Stimulated activated CD4-positive, alpha-beta T cell treated with anti-CD3 and anti-CD28 coated beads, TNF-alpha, amount 100 ng/mL, for 4 hours (primary cell): ENCODE data around the gene CYP1B1.
"Not testable (repeated sequence)": the region's sequence is repeated elsewhere in the genome, so short reads cannot be mapped to it uniquely, and the experiment has no call there.

Experiments
- DNase-seq, 3 experiments: peaks; one replicate each; pipeline ENCODE4 v3.0.0-alpha.2; 2020; ENCODE audit warnings: low read depth in 3 of 3

The CYP1B1 gene

GRCh38 chr2:38075507-38076151 is at the start of gene CYP1B1:
Gene CYP1B1, minus strand, starts transcription at chr2:38076151. Its CDS starts 763 bp downstream, at chr2:38075388.
- no peak for DNase-seq

- DNase-seq = no peak
Observed at GRCh38 chr2:38125007-38125406, 49.1 kb upstream of the CYP1B1 start.

GRCh38 chr2:38123911-38124310 is 48.0 kb upstream of the CYP1B1 start:
- no peak for DNase-seq

GRCh38 chr2:38122344-38122743 is 46.4 kb upstream of the CYP1B1 start:
- no peak for DNase-seq

- no peak for DNase-seq
Observed at GRCh38 chr2:38121481-38121880, 45.5 kb upstream of the CYP1B1 start.

GRCh38 chr2:38120829-38121228 is 44.9 kb upstream of the CYP1B1 start:
- DNase-seq = no peak

GRCh38 chr2:38120264-38120592 is 44.3 kb upstream of the CYP1B1 start:
- no peak for DNase-seq

- no peak for DNase-seq
Observed at GRCh38 chr2:38116762-38117161, 40.8 kb upstream of the CYP1B1 start.

GRCh38 chr2:38115216-38116032 is 39.5 kb upstream of the CYP1B1 start:
- DNase-seq = peak; percentile 17 to 52 (median 33)

- no peak for DNase-seq
Observed at GRCh38 chr2:38113981-38114708, 38.2 kb upstream of the CYP1B1 start.

- DNase-seq = no peak
Observed at GRCh38 chr2:38113051-38113450, 37.1 kb upstream of the CYP1B1 start.

GRCh38 chr2:38111350-38111749 is 35.4 kb upstream of the CYP1B1 start:
- DNase-seq = not testable (repeated sequence)

- no peak for DNase-seq
Observed at GRCh38 chr2:38109732-38110181, 33.8 kb upstream of the CYP1B1 start.

GRCh38 chr2:38108907-38109731 is 33.2 kb upstream of the CYP1B1 start:
- no peak for DNase-seq

GRCh38 chr2:38107738-38108410 is 31.9 kb upstream of the CYP1B1 start:
- no peak for DNase-seq

- no peak for DNase-seq
Observed at GRCh38 chr2:38106405-38107094, 30.6 kb upstream of the CYP1B1 start.

- DNase-seq = no peak
Observed at GRCh38 chr2:38105922-38106321, 30.0 kb upstream of the CYP1B1 start.

- DNase-seq = no peak
Observed at GRCh38 chr2:38104598-38104997, 28.6 kb upstream of the CYP1B1 start.

- DNase-seq = no peak
Observed at GRCh38 chr2:38100328-38100727, 24.4 kb upstream of the CYP1B1 start.
